ENCODE measurements around the gene COG2.
"Not testable (repeated sequence)": the region's sequence is repeated elsewhere in the genome, so short reads cannot be mapped to it uniquely, and the experiment has no call there.

COG2 gene

GRCh38 chr1:230711245-230711644 is 69.0 kb downstream of the COG2 start:
- Histone ChIP-seq H3K4me3 (ENCODE audit: low read length) (no peak overlapping the region), H3K27ac (ENCODE audit: low read length) (no peak overlapping the region), H3K9ac (ENCODE audit: low read length) (no peak overlapping the region), H3K27me3 (ENCODE audit: control insufficient read depth, insufficient read depth, low read length) (no peaks in the 10 kb centered on the region), H3K4me1 (ENCODE audit: control insufficient read depth, low read depth, low read length) (no peaks in the 10 kb centered on the region), H3K36me3 (ENCODE audit: control insufficient read depth, low read depth, low read length) (no peaks in the 10 kb centered on the region), H3K9me3 (ENCODE audit: control insufficient read depth, low read depth, low read length) (no peaks in the 10 kb centered on the region)

GRCh38 chr1:230712470-230712942 is 70.2 kb downstream of the COG2 start:
- H3K4me3 ChIP-seq (ENCODE audit: low read length) = no peak overlapping the region
- H3K36me3 ChIP-seq (ENCODE audit: control insufficient read depth, low read depth, low read length) = no peaks in the 10 kb centered on the region
- H3K27ac ChIP-seq (ENCODE audit: low read length) = no peak overlapping the region
- no peaks in the 10 kb centered on the region for H3K27me3 ChIP-seq (ENCODE audit: control insufficient read depth, insufficient read depth, low read length)
- H3K9ac ChIP-seq (ENCODE audit: low read length) = no peak overlapping the region
- no peaks in the 10 kb centered on the region for H3K4me1 ChIP-seq (ENCODE audit: control insufficient read depth, low read depth, low read length)
- no peaks in the 10 kb centered on the region for H3K9me3 ChIP-seq (ENCODE audit: control insufficient read depth, low read depth, low read length)

- no peak overlapping the region for H3K4me3 ChIP-seq (ENCODE audit: low read length)
- H3K9ac ChIP-seq (ENCODE audit: low read length) = no peak overlapping the region
- no peaks in the 10 kb centered on the region for H3K9me3 ChIP-seq (ENCODE audit: control insufficient read depth, low read depth, low read length)
- H3K36me3 ChIP-seq (ENCODE audit: control insufficient read depth, low read depth, low read length) = no peaks in the 10 kb centered on the region
- H3K4me1 ChIP-seq (ENCODE audit: control insufficient read depth, low read depth, low read length) = no peaks in the 10 kb centered on the region
- H3K27me3 ChIP-seq (ENCODE audit: control insufficient read depth, insufficient read depth, low read length) = no peaks in the 10 kb centered on the region
- no peak overlapping the region for H3K27ac ChIP-seq (ENCODE audit: low read length)
These were observed 70.9 kb downstream of the COG2 start for GRCh38 chr1:230713138-230713537.

- H3K9me3 ChIP-seq (ENCODE audit: control insufficient read depth, low read depth, low read length) = no peaks in the 10 kb centered on the region
- no peaks in the 10 kb centered on the region for H3K4me1 ChIP-seq (ENCODE audit: control insufficient read depth, low read depth, low read length)
- no peaks in the 10 kb centered on the region for H3K27me3 ChIP-seq (ENCODE audit: control insufficient read depth, insufficient read depth, low read length)
- no peak overlapping the region for H3K4me3 ChIP-seq (ENCODE audit: low read length)
- H3K36me3 ChIP-seq (ENCODE audit: control insufficient read depth, low read depth, low read length) = no peaks in the 10 kb centered on the region
- H3K27ac ChIP-seq (ENCODE audit: low read length) = no peak overlapping the region
- no peak overlapping the region for H3K9ac ChIP-seq (ENCODE audit: low read length)
These were observed 71.2 kb downstream of the COG2 start for GRCh38 chr1:230713547-230713914.

- Histone ChIP-seq H3K4me3 (ENCODE audit: low read length) (no peak within 1 kb of the TSS), H3K9me3 (ENCODE audit: control insufficient read depth, low read depth, low read length) (no peaks in the 10 kb centered on the region), H3K27ac (ENCODE audit: low read length) (no peak within 1 kb of the TSS), H3K9ac (ENCODE audit: low read length) (no peak within 1 kb of the TSS), H3K27me3 (ENCODE audit: control insufficient read depth, insufficient read depth, low read length) (no peaks in the 10 kb centered on the region), H3K4me1 (ENCODE audit: control insufficient read depth, low read depth, low read length) (no peaks in the 10 kb centered on the region), H3K36me3 (ENCODE audit: control insufficient read depth, low read depth, low read length) (no peaks in the 10 kb centered on the region)
These were observed 71.9 kb downstream of the COG2 start, which contains the start of gene AGT for GRCh38 chr1:230713915-230714764. Gene AGT (minus strand): TSS chr1:230714122. CDS start chr1:230710823, 3,299 bp downstream.

- no peaks in the 10 kb centered on the region for H3K9me3 ChIP-seq (ENCODE audit: control insufficient read depth, low read depth, low read length)
- H3K4me1 ChIP-seq (ENCODE audit: control insufficient read depth, low read depth, low read length) = no peaks in the 10 kb centered on the region
- no peak overlapping the region for H3K9ac ChIP-seq (ENCODE audit: low read length)
- no peaks in the 10 kb centered on the region for H3K36me3 ChIP-seq (ENCODE audit: control insufficient read depth, low read depth, low read length)
- H3K4me3 ChIP-seq (ENCODE audit: low read length) = no peak overlapping the region
- H3K27me3 ChIP-seq (ENCODE audit: control insufficient read depth, insufficient read depth, low read length) = no peaks in the 10 kb centered on the region
- no peak overlapping the region for H3K27ac ChIP-seq (ENCODE audit: low read length)
These were observed 73.2 kb downstream of the COG2 start for GRCh38 chr1:230715510-230715909.

- not testable (repeated sequence) for H3K27ac ChIP-seq (ENCODE audit: low read length); H3K4me1 ChIP-seq (ENCODE audit: control insufficient read depth, low read depth, low read length); H3K9ac ChIP-seq (ENCODE audit: low read length); H3K4me3 ChIP-seq (ENCODE audit: low read length); H3K9me3 ChIP-seq (ENCODE audit: control insufficient read depth, low read depth, low read length); H3K36me3 ChIP-seq (ENCODE audit: control insufficient read depth, low read depth, low read length); H3K27me3 ChIP-seq (ENCODE audit: control insufficient read depth, insufficient read depth, low read length)
These were observed 74.2 kb downstream of the COG2 start for GRCh38 chr1:230716453-230716852.

- H3K27ac ChIP-seq (ENCODE audit: low read length) = no peak overlapping the region
These were observed 75.0 kb downstream of the COG2 start for GRCh38 chr1:230717251-230717650.

GRCh38 chr1:230721849-230722522 is 79.7 kb downstream of the COG2 start:
- H3K4me1 ChIP-seq (ENCODE audit: control insufficient read depth, low read depth, low read length); H3K9me3 ChIP-seq (ENCODE audit: control insufficient read depth, low read depth, low read length); H3K27ac ChIP-seq (ENCODE audit: low read length); H3K4me3 ChIP-seq (ENCODE audit: low read length); H3K36me3 ChIP-seq (ENCODE audit: control insufficient read depth, low read depth, low read length); H3K9ac ChIP-seq (ENCODE audit: low read length); H3K27me3 ChIP-seq (ENCODE audit: control insufficient read depth, insufficient read depth, low read length): not testable (repeated sequence)

More at GRCh38 chr1:230717251-230717650, 75.0 kb downstream of the COG2 start:
- H3K4me1 ChIP-seq (ENCODE audit: control insufficient read depth, low read depth, low read length) = no peaks in the 10 kb centered on the region
- no peaks in the 10 kb centered on the region for H3K36me3 ChIP-seq (ENCODE audit: control insufficient read depth, low read depth, low read length)
- no peaks in the 10 kb centered on the region for H3K9me3 ChIP-seq (ENCODE audit: control insufficient read depth, low read depth, low read length)
- H3K27me3 ChIP-seq (ENCODE audit: control insufficient read depth, insufficient read depth, low read length) = no peaks in the 10 kb centered on the region
- no peak overlapping the region for H3K9ac ChIP-seq (ENCODE audit: low read length)
- no peak overlapping the region for H3K4me3 ChIP-seq (ENCODE audit: low read length)

- no peak overlapping the region for H3K27ac ChIP-seq (ENCODE audit: low read length)
- no peaks in the 10 kb centered on the region for H3K36me3 ChIP-seq (ENCODE audit: control insufficient read depth, low read depth, low read length)
- H3K4me3 ChIP-seq (ENCODE audit: low read length) = no peak overlapping the region
- H3K9ac ChIP-seq (ENCODE audit: low read length) = no peak overlapping the region
- peaks cover 11% of the 10 kb centered on the region for H3K4me1 ChIP-seq (ENCODE audit: control insufficient read depth, low read depth, low read length)
- no peaks in the 10 kb centered on the region for H3K9me3 ChIP-seq (ENCODE audit: control insufficient read depth, low read depth, low read length)
- H3K27me3 ChIP-seq (ENCODE audit: control insufficient read depth, insufficient read depth, low read length) = no peaks in the 10 kb centered on the region
These were observed 83.2 kb downstream of the COG2 start for GRCh38 chr1:230725256-230726012.

- no peaks in the 10 kb centered on the region for H3K9me3 ChIP-seq (ENCODE audit: control insufficient read depth, low read depth, low read length)
- no peak overlapping the region for H3K27ac ChIP-seq (ENCODE audit: low read length)
- H3K27me3 ChIP-seq (ENCODE audit: control insufficient read depth, insufficient read depth, low read length) = no peaks in the 10 kb centered on the region
- no peak overlapping the region for H3K9ac ChIP-seq (ENCODE audit: low read length)
- peaks cover 11% of the 10 kb centered on the region for H3K4me1 ChIP-seq (ENCODE audit: control insufficient read depth, low read depth, low read length)
- no peaks in the 10 kb centered on the region for H3K36me3 ChIP-seq (ENCODE audit: control insufficient read depth, low read depth, low read length)
- no peak overlapping the region for H3K4me3 ChIP-seq (ENCODE audit: low read length)
These were observed 86.6 kb downstream of the COG2 start for GRCh38 chr1:230728710-230729392.
